WTC11 (cell line): ENCODE data around the gene ITPKB. TPM values are rescaled to one million over a fixed set of nuclear protein-coding genes. Genes with fewer than 3 reads are reported as not detected.

Source experiments
- ATAC-seq: fragments of 200-7000 bp; cut with Tn5 transposase; 2 replicates; pipeline ENCODE4 v1.10.0; 2021; ENCODE audit warnings: mild to moderate bottlenecking, moderate library complexity
- CTCF ChIA-PET: fragments of 300-600 bp; sonication (Branson Sonifier 250); formaldehyde crosslinking; loops from one replicate; lab custom pipeline; 2021; ENCODE audit warnings: antibody characterized with exemption; lab: Charles Lee
- POLR2A ChIA-PET: fragments of 350-600 bp; sonication (Branson Sonifier 250); formaldehyde crosslinking; loops from one replicate; lab custom pipeline; 2021; ENCODE audit warnings: antibody characterized with exemption; lab: Charles Lee
- DNase-seq: peaks from one replicate; pipeline ENCODE4 v3.0.0; 2021; ENCODE audit warnings: low spot score
- H3K27ac Mint-ChIP-seq: 2 replicates; pipeline ENCODE4 v1.8.0; 2021; ENCODE audit warnings: mixed read lengths
- H3K27me3 Mint-ChIP-seq: 2 replicates; pipeline ENCODE4 v1.8.0; 2021; ENCODE audit warnings: low read depth, mild to moderate bottlenecking, moderate library complexity, mixed read lengths
- H3K36me3 Mint-ChIP-seq: 2 replicates; pipeline ENCODE4 v1.8.0; 2021; ENCODE audit warnings: mixed read lengths
- H3K4me1 Mint-ChIP-seq: 2 replicates; pipeline ENCODE4 v1.8.0; 2022; ENCODE audit warnings: mixed read lengths
- H3K4me3 Mint-ChIP-seq: 2 replicates; pipeline ENCODE4 v1.8.0; 2021; ENCODE audit warnings: mild to moderate bottlenecking, moderate library complexity, mixed read lengths
- H3K9me3 Mint-ChIP-seq: 2 replicates; pipeline ENCODE4 v1.8.0; 2021; ENCODE audit warnings: mixed read lengths
- CDX4 ChIP-seq: fragments of 250-450 bp; sonication (Bioruptor Pico); IDR thresholded peaks from 2 replicates; pipeline ENCODE4 v1.9.0; 2021; ENCODE audit warnings: moderate library complexity, mild to moderate bottlenecking, inconsistent platforms, borderline replicate concordance
- E2F4 ChIP-seq: sonication (generic); formaldehyde crosslinking; IDR thresholded peaks from 2 replicates; pipeline ENCODE4 v1.8.1; 2022; ENCODE audit warnings: low read depth, mild to moderate bottlenecking, moderate library complexity, missing genetic modification reagents, borderline replicate concordance
- EMX1 ChIP-seq: fragments of 250-450 bp; sonication (Bioruptor Pico); IDR thresholded peaks from 2 replicates; pipeline ENCODE4 v1.8.0; 2021; ENCODE audit warnings: mild to moderate bottlenecking
- ESRRA ChIP-seq: sonication (generic); formaldehyde crosslinking; IDR thresholded peaks from 2 replicates; pipeline ENCODE4 v1.8.1; 2022; ENCODE audit warnings: mild to moderate bottlenecking, missing genetic modification reagents, borderline replicate concordance
- FOXP1 ChIP-seq: sonication (generic); formaldehyde crosslinking; IDR thresholded peaks from 2 replicates; pipeline ENCODE4 v1.8.0; 2022; ENCODE audit warnings: missing genetic modification reagents, mild to moderate bottlenecking, moderate library complexity, borderline replicate concordance
- HMGXB4 ChIP-seq: sonication (generic); formaldehyde crosslinking; IDR thresholded peaks from 2 replicates; pipeline ENCODE4 v1.8.1; 2023; ENCODE audit warnings: mild to moderate bottlenecking, moderate library complexity, missing genetic modification reagents
- IRF1 ChIP-seq: sonication (generic); formaldehyde crosslinking; IDR thresholded peaks from 2 replicates; pipeline ENCODE4 v1.8.0; 2023; ENCODE audit warnings: missing genetic modification reagents
- RELA ChIP-seq: sonication (generic); formaldehyde crosslinking; IDR thresholded peaks from 2 replicates; pipeline ENCODE4 v1.8.1; 2022; ENCODE audit warnings: missing genetic modification reagents, mild to moderate bottlenecking, borderline replicate concordance
- SMAD3 ChIP-seq: sonication (generic); formaldehyde crosslinking; IDR thresholded peaks from 2 replicates; pipeline ENCODE4 v1.8.0; 2022; ENCODE audit warnings: missing genetic modification reagents, mild to moderate bottlenecking, borderline replicate concordance
- SOX15 ChIP-seq: fragments of 250-450 bp; sonication (Bioruptor Pico); IDR thresholded peaks from 2 replicates; pipeline ENCODE4 v1.9.0; 2021; ENCODE audit warnings: mild to moderate bottlenecking
- SP1 ChIP-seq: sonication (generic); formaldehyde crosslinking; conservative IDR thresholded peaks from 2 replicates; pipeline ENCODE4 v1.8.1; 2022; ENCODE audit warnings: missing genetic modification reagents
- TEAD1 ChIP-seq: sonication (generic); formaldehyde crosslinking; IDR thresholded peaks from 2 replicates; pipeline ENCODE4 v1.8.0; 2022; ENCODE audit warnings: mild to moderate bottlenecking, missing genetic modification reagents
- ZBTB21 ChIP-seq: sonication (generic); formaldehyde crosslinking; IDR thresholded peaks from 2 replicates; pipeline ENCODE4 v1.8.1; 2023; ENCODE audit warnings: mild to moderate bottlenecking, missing genetic modification reagents, borderline replicate concordance
- ZNF121 ChIP-seq: sonication (generic); formaldehyde crosslinking; IDR thresholded peaks from 2 replicates; pipeline ENCODE4 v1.8.0; 2023; ENCODE audit warnings: missing genetic modification reagents
- ZNF423 ChIP-seq: fragments of 250-450 bp; sonication (Bioruptor Pico); IDR thresholded peaks from 2 replicates; pipeline ENCODE4 v2.1.2; 2022; ENCODE audit warnings: mild to moderate bottlenecking, moderate library complexity
- ZNF532 ChIP-seq: fragments of 250-450 bp; sonication (Bioruptor Pico); IDR thresholded peaks from 2 replicates; pipeline ENCODE4 v1.9.0; 2021; ENCODE audit warnings: mild to moderate bottlenecking, borderline replicate concordance
- total RNA-seq: library from RNA; stranded (reverse); gene quantifications from 3 replicates; pipeline ENCODE4 v1.2.3, GENCODE V29; 2021

The ITPKB gene
- total RNA-seq, 1 experiment from 2014 or later, result 15.6 TPM

- no peak for TF ChIP-seq ZNF532
- no peak for TF ChIP-seq EMX1 (CRISPR knock-in tag)
- TF ChIP-seq CDX4, result no peak
- TF ChIP-seq ZBTB21 (CRISPR knock-in tag), result no peak
- no peak for TF ChIP-seq ZNF121 (CRISPR knock-in tag)
Measured at GRCh38 chr1:226706684-226707083, 32.4 kb downstream of the ITPKB start (continued).

GRCh38 chr1:226704169-226704937, 34.7 kb downstream of the ITPKB start:
- Mint-ChIP-seq H3K36me3 (no peaks in the 10 kb centered on the region; the same call in 1 of the 2 replicates), H3K27me3 (no peaks in the 10 kb centered on the region), H3K4me1 (peaks cover 35% of the 10 kb centered on the region), H3K4me3 (peak overlapping the region; percentile 61), H3K9me3 (0 out of 2 replicates have a peak, but pooled peaks cover 3% of the 10 kb centered on the region), H3K27ac (no peak overlapping the region)
- POLR2A ChIA-PET, result no interaction called here
- DNase-seq, result no peak
- no peak for ATAC-seq
- TF ChIP-seq SP1 (CRISPR knock-in tag) (no peak), SOX15 (no peak), E2F4 (CRISPR knock-in tag) (no peak)
- CTCF ChIA-PET, result no interaction called here

GRCh38 chr1:226702957-226703831, 35.9 kb downstream of the ITPKB start:
- H3K9me3 Mint-ChIP-seq, result 0 out of 2 replicates have a peak, but pooled peaks cover 3% of the 10 kb centered on the region
- peak overlapping the region; percentile 97 for H3K27ac Mint-ChIP-seq
- ChIA-PET POLR2A (interaction anchor here (0.6 to 1.0 kb wide), 4 partner anchors 23 to 125 kb away, joined by 3 to 4 read pairs (median 3); no protein-coding TSS in a partner anchor), CTCF (interaction anchor here (0.6 to 1.6 kb wide), 5 partner anchors 15 to 125 kb away, joined by 3 to 4 read pairs (median 3); no protein-coding TSS in a partner anchor)
- peak overlapping the region; percentile 62 for H3K4me3 Mint-ChIP-seq
- peak; percentile 85 for ATAC-seq
- H3K36me3 Mint-ChIP-seq, result no peaks in the 10 kb centered on the region; the same call in 1 of the 2 replicates
- DNase-seq, result peak; percentile 71
- H3K4me1 Mint-ChIP-seq, result peaks cover 29% of the 10 kb centered on the region
- no peaks in the 10 kb centered on the region for H3K27me3 Mint-ChIP-seq
- peak; percentile 70; the same call in 1 of the 2 replicates for TF ChIP-seq TEAD1 (CRISPR knock-in tag)
- no peak for TF ChIP-seq SMAD3
- TF ChIP-seq ZNF532, result peak; percentile 66; the same call in 1 of the 2 replicates
- no peak for TF ChIP-seq EMX1 (CRISPR knock-in tag)
- TF ChIP-seq HMGXB4 (CRISPR knock-in tag), result peak; percentile 38; the same call in 1 of the 2 replicates
- TF ChIP-seq ZNF423, result peak; percentile 36; the same call in 1 of the 2 replicates
- peak; percentile 91 for TF ChIP-seq ESRRA
- 0 out of 2 replicates have a peak, but pooled peaks have one; percentile 50 for TF ChIP-seq RELA
- 0 out of 2 replicates have a peak, but pooled peaks have one; percentile 18 for TF ChIP-seq IRF1
- peak; percentile 97 for TF ChIP-seq FOXP1
